CD4-positive, alpha-beta T cell (primary cell): ENCODE measurements around the gene CBX4. TPM values are rescaled to one million over a fixed set of nuclear protein-coding genes. Genes with fewer than 3 reads are reported as not detected.
A peak's percentile ranks its signal among the peaks of the same experiment; 100 is the strongest.

Experiments
- ATAC-seq: fragments of 200-7000 bp; cut with Tn5 transposase; one replicate; pipeline ENCODE4 v1.10.0; 2022; ENCODE audit warnings: mild to moderate bottlenecking; ENCODE audit not compliant: poor library complexity
- CTCF ChIA-PET: fragments of 350-600 bp; sonication (Branson Sonifier 250); formaldehyde crosslinking; loops from one replicate; lab custom pipeline; 2021; ENCODE audit warnings: antibody characterized with exemption, inconsistent platforms; lab: Charles Lee
- POLR2A ChIA-PET: fragments of 350-600 bp; sonication (Branson Sonifier 250); formaldehyde crosslinking; loops from one replicate; lab custom pipeline; 2021; ENCODE audit warnings: antibody characterized with exemption, inconsistent platforms; lab: Charles Lee
- DNase-seq, 14 experiments: peaks; one replicate each; pipeline ENCODE4 v3.0.0-alpha.2; 2013 to 2020; ENCODE audit warnings: mixed read lengths in 2 of 14
- H3K27ac ChIP-seq, 2 donors: one replicate each; pipeline versions ENCODE4 v1.5.1 to v1.7.0; 2013; ENCODE audit warnings: low read length in 2 of 2, low read depth in 1 of 2, mild to moderate bottlenecking in 1 of 2
- H3K27me3 ChIP-seq, 2 experiments: 1 replicate in 1 of 2; 2 replicates in 1 of 2; pipeline versions ENCODE4 v1.6.1 to v1.7.0; 2013; ENCODE audit warnings: low read length in 2 of 2, control low read depth in 1 of 2, mild to moderate bottlenecking in 1 of 2, moderate library complexity in 1 of 2; ENCODE audit not compliant: insufficient read depth in 2 of 2, control insufficient read depth in 1 of 2
- H3K36me3 ChIP-seq: one replicate; pipeline ENCODE4 v1.6.1; 2013; ENCODE audit warnings: low read length, control low read depth; ENCODE audit not compliant: insufficient read depth
- H3K4me1 ChIP-seq: one replicate; pipeline ENCODE4 v1.6.1; 2013; ENCODE audit warnings: low read length, control low read depth; ENCODE audit not compliant: insufficient read depth
- H3K4me3 ChIP-seq: one replicate; pipeline ENCODE4 v1.5.1; 2013; ENCODE audit warnings: mild to moderate bottlenecking, low read length, moderate library complexity
- H3K9me3 ChIP-seq, 2 experiments: 1 replicate in 1 of 2; 2 replicates in 1 of 2; pipeline versions ENCODE4 v1.6.1 to v1.7.0; 2013; ENCODE audit warnings: low read length in 2 of 2, mild to moderate bottlenecking in 2 of 2, control low read depth in 1 of 2, moderate library complexity in 1 of 2; ENCODE audit not compliant: control insufficient read depth in 1 of 2, insufficient read depth in 1 of 2
- H3K27ac Mint-ChIP-seq: one replicate; pipeline ENCODE4 v1.8.0; 2020; ENCODE audit warnings: mixed read lengths
- H3K27me3 Mint-ChIP-seq: one replicate; pipeline ENCODE4 v1.8.0; 2021; ENCODE audit warnings: mixed read lengths
- H3K36me3 Mint-ChIP-seq: one replicate; pipeline ENCODE4 v1.8.0; 2021; ENCODE audit warnings: low read depth, mixed read lengths
- H3K4me1 Mint-ChIP-seq: one replicate; pipeline ENCODE4 v1.8.0; 2021; ENCODE audit warnings: low read depth, mixed read lengths
- H3K4me3 Mint-ChIP-seq: one replicate; pipeline ENCODE4 v1.8.0; 2020; ENCODE audit warnings: mild to moderate bottlenecking, mixed read lengths
- H3K9me3 Mint-ChIP-seq: one replicate; pipeline ENCODE4 v1.8.0; 2020; ENCODE audit warnings: mixed read lengths
- CTCF ChIP-seq: fragments of 200-600 bp; IDR thresholded peaks from one replicate; pipeline ENCODE4 v1.8.0; 2022; ENCODE audit warnings: antibody characterized with exemption, mild to moderate bottlenecking
- intact Hi-C, 2 experiments: fragments of 100-400 bp; cut with DNase I in 1 of 2; cut with micrococcal nuclease in 1 of 2; formaldehyde crosslinking; loops; one replicate each; pipeline versions ENCODE4 v1.15.1 to v1.9.0; 2023 to 2025; cut with DNase I, micrococcal nuclease
- total RNA-seq, 174 experiments: library from RNA in 2 of 174; stranded (reverse) in 2 of 174; gene quantifications; one replicate each; pipeline ENCODE4 v1.2.3 and lab custom pipeline; 2021 to 2026

The CBX4 gene
- total RNA-seq, 2 experiments from 2014 or later: 196 to 202 TPM

- DNase-seq (peak in 4 of 14 experiments; percentile 43 to 68 (median 54)), ATAC-seq (no peak)
- Histone ChIP-seq H3K9me3 (peaks cover 0 to 54% of the 10 kb centered on the region in 2 experiments), H3K4me3 (no peak overlapping the region), H3K36me3 (no peaks in the 10 kb centered on the region), H3K4me1 (peaks cover 67% of the 10 kb centered on the region), H3K27me3 (peaks cover 80 to 83% of the 10 kb centered on the region in 2 experiments), H3K27ac (no peak overlapping the region)
- intact Hi-C loops: loop anchor here (2.0 to 5.0 kb wide), 3 partner anchors 14 to 64 kb away; partner anchors contain the start of genes CBX4 (in 1 of the 2) and CBX8 (in 1 of the 2)
- Mint-ChIP-seq H3K27ac (peak overlapping the region; percentile 47), H3K27me3 (peaks cover 73% of the 10 kb centered on the region), H3K36me3 (no peaks in the 10 kb centered on the region), H3K4me1 (peaks cover 32% of the 10 kb centered on the region), H3K4me3 (peak overlapping the region; percentile 77), H3K9me3 (no peaks in the 10 kb centered on the region)
- peak; percentile 29 for TF ChIP-seq CTCF
- ChIA-PET CTCF (interaction anchor here (0.8 to 3.4 kb wide), 8 partner anchors 15 to 70 kb away, joined by 3 to 15 read pairs (median 4); partner anchors contain the start of genes CBX4 and CBX8), POLR2A (interaction anchor here (0.5 to 7.0 kb wide), 8 partner anchors 7 to 186 kb away, joined by 3 to 82 read pairs (median 14); partner anchors contain the start of genes CBX4 and CBX8)
Measured at GRCh38 chr17:79811011-79811867, 28.0 kb downstream of the CBX4 start.

- no peaks in the 10 kb centered on the region for H3K36me3 ChIP-seq
- DNase-seq (peak; percentile 48 to 93 (median 74)), ATAC-seq (peak; percentile 92)
- no peak overlapping the region for H3K27ac ChIP-seq
- peak overlapping the region; percentile 62 for H3K4me3 Mint-ChIP-seq
- peaks cover 81 to 83% of the 10 kb centered on the region in 2 experiments for H3K27me3 ChIP-seq
- peaks cover 77% of the 10 kb centered on the region for H3K27me3 Mint-ChIP-seq
- CTCF ChIA-PET: interaction anchor here (0.8 to 3.4 kb wide), 7 partner anchors 21 to 69 kb away, joined by 3 to 15 read pairs (median 5); partner anchors contain the start of gene CBX4
- no peaks in the 10 kb centered on the region for H3K36me3 Mint-ChIP-seq
- H3K4me3 ChIP-seq: no peak overlapping the region
- peaks cover 0 to 54% of the 10 kb centered on the region in 2 experiments for H3K9me3 ChIP-seq
- intact Hi-C loops: loop anchor here (1.0 to 5.0 kb wide), 4 partner anchors 14 to 63 kb away; partner anchors contain the start of genes CBX2 (in 1 of the 2), CBX4 (in 1 of the 2) and CBX8 (in 1 of the 2)
- no peak overlapping the region for H3K27ac Mint-ChIP-seq
- H3K4me1 ChIP-seq: peaks cover 65% of the 10 kb centered on the region
- no peak for TF ChIP-seq CTCF
- H3K4me1 Mint-ChIP-seq: peaks cover 36% of the 10 kb centered on the region
- H3K9me3 Mint-ChIP-seq: no peaks in the 10 kb centered on the region
- POLR2A ChIA-PET: interaction anchor here (1.3 to 7.0 kb wide), 6 partner anchors 9 to 187 kb away, joined by 3 to 82 read pairs (median 24); partner anchors contain the start of genes CBX4 and CBX8
Measured at GRCh38 chr17:79810130-79811010, 28.9 kb downstream of the CBX4 start.
